CD8-positive, alpha-beta memory T cell (primary cell): Measurements from ENCODE around the gene ZNF385B. TPM values are rescaled to one million over a fixed set of nuclear protein-coding genes. Genes with fewer than 3 reads are reported as not detected.

ENCODE experiments used
- CTCF ChIA-PET: fragments of 350-600 bp; sonication (Branson Sonifier 250); formaldehyde crosslinking; loops from one replicate; lab custom pipeline; 2021; ENCODE audit warnings: antibody characterized with exemption; lab: Charles Lee
- POLR2A ChIA-PET: fragments of 350-600 bp; sonication (Branson Sonifier 250); formaldehyde crosslinking; loops from one replicate; lab custom pipeline; 2021; ENCODE audit warnings: antibody characterized with exemption; lab: Charles Lee
- DNase-seq, 5 donors: peaks; one replicate each; pipeline versions ENCODE4 v3.0.0 to v3.0.0-alpha.2; 2020 to 2022; ENCODE audit warnings: mixed read lengths in 1 of 5
- H3K27ac ChIP-seq: one replicate; pipeline ENCODE4 v1.7.0; 2013; ENCODE audit warnings: low read depth, mild to moderate bottlenecking, low read length, moderate library complexity
- H3K27me3 ChIP-seq: 2 replicates; pipeline ENCODE4 v1.7.0; 2013; ENCODE audit warnings: low read length, mild to moderate bottlenecking; ENCODE audit not compliant: insufficient read depth, poor library complexity, severe bottlenecking
- H3K36me3 ChIP-seq: 2 replicates; pipeline ENCODE4 v1.7.0; 2013; ENCODE audit warnings: mild to moderate bottlenecking, low read length, moderate library complexity; ENCODE audit not compliant: insufficient read depth
- H3K4me1 ChIP-seq: 2 replicates; pipeline ENCODE4 v1.7.0; 2013; ENCODE audit warnings: mild to moderate bottlenecking, low read length, moderate library complexity; ENCODE audit not compliant: insufficient read depth
- H3K4me3 ChIP-seq: 2 replicates; pipeline ENCODE4 v1.7.0; 2013; ENCODE audit warnings: mild to moderate bottlenecking, low read length
- H3K9me3 ChIP-seq: 2 replicates; pipeline ENCODE4 v1.7.0; 2013; ENCODE audit warnings: mild to moderate bottlenecking, low read length
- H3K27ac Mint-ChIP-seq, 8 donors: one replicate each; pipeline ENCODE4 v1.8.0; 2020 to 2021; ENCODE audit warnings: mixed read lengths in 8 of 8, mild to moderate bottlenecking in 6 of 8, inconsistent platforms in 3 of 8, moderate library complexity in 3 of 8
- H3K27me3 Mint-ChIP-seq, 2 donors: one replicate each; pipeline ENCODE4 v1.8.0; 2020 to 2021; ENCODE audit warnings: mixed read lengths in 2 of 2, mild to moderate bottlenecking in 1 of 2, moderate library complexity in 1 of 2
- H3K36me3 Mint-ChIP-seq, 3 donors: one replicate each; pipeline ENCODE4 v1.8.0; 2020 to 2021; ENCODE audit warnings: mixed read lengths in 3 of 3, inconsistent platforms in 1 of 3, mild to moderate bottlenecking in 1 of 3
- H3K4me1 Mint-ChIP-seq, 3 donors: one replicate each; pipeline ENCODE4 v1.8.0; 2020 to 2021; ENCODE audit warnings: mixed read lengths in 3 of 3, inconsistent platforms in 1 of 3, mild to moderate bottlenecking in 1 of 3
- H3K4me3 Mint-ChIP-seq, 7 donors: one replicate each; pipeline ENCODE4 v1.8.0; 2020 to 2021; ENCODE audit warnings: mixed read lengths in 7 of 7, mild to moderate bottlenecking in 6 of 7, moderate library complexity in 4 of 7, inconsistent platforms in 2 of 7
- H3K9me3 Mint-ChIP-seq, 5 donors: one replicate each; pipeline ENCODE4 v1.8.0; 2020 to 2022; ENCODE audit warnings: mixed read lengths in 5 of 5, mild to moderate bottlenecking in 3 of 5, moderate library complexity in 2 of 5, inconsistent platforms in 1 of 5
- polyA plus RNA-seq: library from polyadenylated mRNA; unstranded; fragments of 300-500 nt; fragmentation: Illumina TruSeq; gene quantifications from one replicate; pipeline ENCODE4 v1.2.3, GENCODE V29; 2021
- total RNA-seq, 2 experiments: library from RNA; stranded (reverse); gene quantifications; one replicate each; pipeline ENCODE4 v1.2.3, GENCODE V29; 2021

Gene ZNF385B
- total and polyA plus RNA-seq, 3 experiments from 2014 or later: not detected

DNA sequence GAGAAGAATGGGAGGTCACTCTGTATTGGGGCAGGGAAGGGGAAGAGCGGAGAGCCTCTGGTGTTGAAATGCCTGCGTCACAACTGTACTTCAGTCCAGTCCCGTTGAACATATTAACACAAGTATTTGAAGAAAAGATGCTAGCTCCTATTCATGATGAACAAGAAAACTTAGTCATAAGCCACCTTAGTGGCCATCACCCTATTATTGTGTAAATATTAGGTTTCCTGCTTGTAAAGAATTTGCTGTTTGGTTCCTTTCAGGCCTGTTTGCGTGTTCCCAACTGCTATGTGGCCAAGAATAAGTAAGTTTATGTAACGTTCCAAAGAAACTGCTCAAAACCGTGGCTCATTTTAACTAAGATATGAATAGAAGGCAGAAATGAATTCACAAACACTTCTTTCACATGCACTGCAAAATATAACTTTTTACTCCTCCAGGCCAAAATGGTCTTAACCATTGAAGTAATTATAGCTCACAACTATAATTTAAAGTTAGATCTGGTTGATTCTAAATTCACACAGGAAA lies 204.3 kb downstream of the ZNF385B start:
- H3K27ac Mint-ChIP-seq: no peak overlapping the region
- Histone ChIP-seq H3K36me3 (no peaks in the 10 kb centered on the region), H3K27ac (no peak overlapping the region), H3K4me1 (no peaks in the 10 kb centered on the region), H3K27me3 (no peaks in the 10 kb centered on the region), H3K9me3 (no peaks in the 10 kb centered on the region), H3K4me3 (no peak overlapping the region)
- CTCF ChIA-PET: no interaction called here
- no peaks in the 10 kb centered on the region for H3K9me3 Mint-ChIP-seq
- no peak overlapping the region for H3K4me3 Mint-ChIP-seq
- POLR2A ChIA-PET: no interaction called here
- DNase-seq: no peak
- H3K27me3 Mint-ChIP-seq: no peaks in the 10 kb centered on the region
- no peaks in the 10 kb centered on the region for H3K36me3 Mint-ChIP-seq
- H3K4me1 Mint-ChIP-seq: no peaks in the 10 kb centered on the region

DNA sequence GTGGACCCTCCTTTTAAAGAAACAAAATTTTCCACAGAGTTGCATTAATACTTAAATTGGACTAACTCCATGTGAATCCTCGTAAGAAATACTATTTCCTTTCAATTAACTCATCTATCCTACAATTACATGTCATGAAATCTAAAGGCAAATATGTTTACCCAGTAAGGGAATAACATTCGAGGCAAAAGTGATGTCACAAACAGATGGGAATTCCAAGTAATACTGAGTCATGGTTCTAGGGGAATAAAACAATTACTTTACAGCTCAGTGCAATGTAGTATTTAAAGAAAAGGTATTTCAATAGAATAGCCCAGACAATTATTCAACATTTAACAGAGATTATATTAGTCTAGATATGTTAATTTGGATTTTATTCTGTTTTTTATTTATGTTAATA lies 205.8 kb downstream of the ZNF385B start:
- H3K27ac ChIP-seq: no peak overlapping the region
- no peaks in the 10 kb centered on the region for H3K4me1 Mint-ChIP-seq
- H3K9me3 ChIP-seq: no peaks in the 10 kb centered on the region
- H3K27ac Mint-ChIP-seq: no peak overlapping the region
- DNase-seq: no peak
- H3K27me3 Mint-ChIP-seq: no peaks in the 10 kb centered on the region
- POLR2A ChIA-PET: no interaction called here
- H3K9me3 Mint-ChIP-seq: peaks cover 0 to 1% (median 0%) of the 10 kb centered on the region in 5 donors
- no peaks in the 10 kb centered on the region for H3K4me1 ChIP-seq
- no peaks in the 10 kb centered on the region for H3K36me3 ChIP-seq
- H3K4me3 ChIP-seq: no peak overlapping the region
- H3K4me3 Mint-ChIP-seq: no peak overlapping the region
- H3K36me3 Mint-ChIP-seq: no peaks in the 10 kb centered on the region
- H3K27me3 ChIP-seq: no peaks in the 10 kb centered on the region
- CTCF ChIA-PET: no interaction called here

DNA sequence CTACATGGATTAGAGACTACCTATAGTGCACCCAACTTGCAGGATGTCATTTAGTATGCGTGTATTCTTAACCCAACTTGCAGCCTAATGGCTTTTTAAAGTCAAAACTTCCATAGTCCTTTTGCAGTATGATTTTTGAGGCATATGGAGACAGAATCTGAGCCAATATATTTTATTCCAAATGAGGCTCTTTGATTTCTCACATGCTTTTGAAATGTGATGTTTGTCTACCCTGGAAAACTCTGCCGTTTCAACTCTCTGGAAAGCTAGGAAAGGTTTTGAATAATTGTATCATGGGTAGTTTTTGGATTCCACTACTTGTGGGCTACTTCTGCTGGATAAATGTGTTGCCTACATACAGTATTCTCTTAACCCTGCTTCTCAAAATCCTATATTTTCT lies 206.6 kb downstream of the ZNF385B start:
- H3K4me1 ChIP-seq: no peaks in the 10 kb centered on the region
- H3K36me3 Mint-ChIP-seq: no peaks in the 10 kb centered on the region
- H3K4me3 ChIP-seq: no peak overlapping the region
- H3K27ac ChIP-seq: no peak overlapping the region
- H3K9me3 ChIP-seq: no peaks in the 10 kb centered on the region
- no peak overlapping the region for H3K27ac Mint-ChIP-seq
- POLR2A ChIA-PET: no interaction called here
- no peak overlapping the region for H3K4me3 Mint-ChIP-seq
- DNase-seq: no peak
- H3K27me3 Mint-ChIP-seq: no peaks in the 10 kb centered on the region
- no peaks in the 10 kb centered on the region for H3K4me1 Mint-ChIP-seq
- no peaks in the 10 kb centered on the region for H3K36me3 ChIP-seq
- CTCF ChIA-PET: no interaction called here
- no peaks in the 10 kb centered on the region for H3K27me3 ChIP-seq
- peaks cover 0 to 1% (median 0%) of the 10 kb centered on the region in 5 donors for H3K9me3 Mint-ChIP-seq

DNA sequence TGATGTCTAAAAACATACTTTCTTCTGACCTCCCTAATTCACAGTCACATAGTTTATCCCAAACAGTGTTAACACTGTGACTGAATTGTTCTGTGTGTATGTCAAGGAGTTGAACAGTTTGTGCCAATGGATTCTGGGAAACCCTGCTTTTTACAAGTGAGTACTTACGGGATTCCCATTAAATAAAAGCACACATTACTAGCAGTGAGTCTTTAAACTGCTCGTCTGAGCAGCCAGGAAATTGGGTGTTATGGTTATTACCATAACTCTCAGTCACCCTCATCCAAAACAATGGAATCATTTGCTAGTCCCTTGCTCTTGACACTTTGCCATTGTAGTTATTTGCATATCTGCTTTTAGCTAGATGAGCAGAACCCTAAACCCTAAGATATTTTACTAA lies 209.1 kb downstream of the ZNF385B start:
- POLR2A ChIA-PET: no interaction called here
- no peaks in the 10 kb centered on the region for H3K4me1 Mint-ChIP-seq

DNA sequence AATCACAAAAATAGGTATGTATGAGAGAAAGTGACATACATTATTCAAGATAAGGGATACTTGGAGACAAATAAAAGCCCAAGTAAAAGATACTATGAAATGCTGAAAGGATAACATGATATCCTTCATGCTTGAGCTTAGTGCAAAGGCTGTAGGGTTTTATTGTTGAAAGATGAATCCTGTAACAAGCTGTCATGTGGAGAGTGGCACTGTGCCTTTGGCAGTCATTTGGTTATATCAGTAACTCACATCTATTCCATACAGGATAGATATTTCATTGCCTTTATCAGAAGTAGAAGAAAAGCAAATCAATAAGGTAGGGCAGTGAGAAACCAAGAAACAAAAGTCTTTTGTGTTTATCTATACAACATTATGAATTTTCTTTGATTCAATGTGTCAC lies 211.0 kb downstream of the ZNF385B start:
- Histone ChIP-seq H3K27ac (no peak overlapping the region), H3K4me3 (no peak overlapping the region), H3K27me3 (no peaks in the 10 kb centered on the region), H3K9me3 (no peaks in the 10 kb centered on the region), H3K36me3 (no peaks in the 10 kb centered on the region), H3K4me1 (no peaks in the 10 kb centered on the region)
- no peaks in the 10 kb centered on the region for H3K4me1 Mint-ChIP-seq
- no peak overlapping the region for H3K4me3 Mint-ChIP-seq
- H3K27ac Mint-ChIP-seq: no peak overlapping the region
- peaks cover 0 to 1% (median 0%) of the 10 kb centered on the region in 5 donors for H3K9me3 Mint-ChIP-seq
- no peaks in the 10 kb centered on the region for H3K36me3 Mint-ChIP-seq
- peaks cover 2 to 7% of the 10 kb centered on the region in 2 donors for H3K27me3 Mint-ChIP-seq
- no peak for DNase-seq
- ChIA-PET CTCF (no interaction called here), POLR2A (no interaction called here)

More for the DNA sequence above, 209.1 kb downstream of the ZNF385B start:
- no peak overlapping the region for H3K27ac ChIP-seq
- H3K27me3 Mint-ChIP-seq: peaks cover 0 to 3% of the 10 kb centered on the region in 2 donors
- H3K4me3 Mint-ChIP-seq: no peak overlapping the region
- H3K9me3 Mint-ChIP-seq: peaks cover 0 to 1% (median 0%) of the 10 kb centered on the region in 5 donors
- H3K4me1 ChIP-seq: no peaks in the 10 kb centered on the region
- no peaks in the 10 kb centered on the region for H3K36me3 Mint-ChIP-seq
- no peak overlapping the region for H3K27ac Mint-ChIP-seq
- H3K9me3 ChIP-seq: no peaks in the 10 kb centered on the region
- no peaks in the 10 kb centered on the region for H3K36me3 ChIP-seq
- H3K4me3 ChIP-seq: no peak overlapping the region
- DNase-seq: no peak
- CTCF ChIA-PET: no interaction called here
- no peaks in the 10 kb centered on the region for H3K27me3 ChIP-seq

DNA sequence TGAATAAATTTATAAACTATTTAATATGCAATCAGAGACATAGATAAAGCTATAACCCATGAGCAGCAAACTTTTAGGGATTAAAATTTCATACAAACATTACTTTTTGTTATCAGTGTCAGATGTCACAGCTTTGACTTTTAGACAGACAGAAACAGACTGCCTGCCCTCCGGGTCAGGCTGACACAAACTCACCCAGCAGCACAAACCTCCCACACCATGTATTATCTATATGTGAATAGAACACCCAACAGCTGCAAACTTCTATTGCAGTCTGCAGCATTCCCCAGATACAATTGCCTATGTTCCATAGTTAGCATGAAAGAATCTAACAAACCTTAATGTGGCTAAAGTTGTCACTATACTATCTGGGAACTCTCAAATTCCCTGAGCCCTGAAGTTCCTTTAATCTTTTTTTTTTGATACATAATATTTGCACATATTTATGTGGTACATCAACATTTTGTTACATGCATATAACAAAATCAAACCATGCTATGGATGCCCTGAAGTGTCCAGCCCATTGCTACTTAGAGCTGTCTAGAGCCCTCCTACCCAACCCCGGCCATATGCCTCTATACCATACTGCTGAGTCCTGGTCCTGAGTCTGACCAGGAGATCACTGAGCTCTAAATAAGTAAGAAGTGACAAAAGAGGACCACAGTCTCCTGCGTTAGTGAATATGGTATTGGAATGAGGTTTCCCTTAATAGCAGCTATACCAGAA lies 214.4 kb downstream of the ZNF385B start:
- no peaks in the 10 kb centered on the region for H3K9me3 ChIP-seq
- Mint-ChIP-seq H3K27me3 (peaks cover 2 to 7% of the 10 kb centered on the region in 2 donors), H3K36me3 (no peaks in the 10 kb centered on the region), H3K9me3 (peaks cover 0 to 1% (median 0%) of the 10 kb centered on the region in 5 donors), H3K27ac (no peak overlapping the region), H3K4me1 (no peaks in the 10 kb centered on the region), H3K4me3 (no peak overlapping the region)
- H3K27me3 ChIP-seq: no peaks in the 10 kb centered on the region
- H3K27ac ChIP-seq: no peak overlapping the region
- no peak overlapping the region for H3K4me3 ChIP-seq
- DNase-seq: no peak
- H3K36me3 ChIP-seq: no peaks in the 10 kb centered on the region
- H3K4me1 ChIP-seq: no peaks in the 10 kb centered on the region
- ChIA-PET CTCF (no interaction called here), POLR2A (no interaction called here)

DNA sequence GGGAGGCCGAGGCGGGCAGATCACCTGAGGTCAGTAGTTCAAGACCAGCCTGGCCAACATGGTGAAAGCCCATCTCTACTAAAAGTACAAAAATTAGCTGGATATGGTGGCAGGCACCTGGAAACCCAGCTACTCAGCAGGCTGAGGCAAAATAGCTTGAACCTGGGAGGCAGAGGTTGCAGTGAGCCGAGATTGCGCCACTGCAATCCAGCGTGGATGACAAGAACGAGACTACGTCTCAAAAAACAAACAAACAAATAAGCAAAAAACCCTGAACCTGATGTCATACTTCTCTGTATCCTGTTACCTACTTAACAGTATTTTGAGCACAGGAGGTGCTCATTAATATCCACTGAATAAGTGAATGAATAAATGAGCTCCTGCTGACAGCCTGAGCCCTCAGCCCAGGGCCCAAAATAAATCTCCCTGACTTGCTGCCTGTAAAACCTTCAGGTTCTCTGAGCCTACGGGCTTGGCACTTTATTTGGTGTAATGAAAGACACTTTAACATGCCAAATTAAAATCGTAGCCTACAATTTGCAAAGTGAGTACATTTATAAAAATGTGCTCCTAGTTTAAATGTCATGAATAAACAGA lies 215.1 kb downstream of the ZNF385B start:
- Mint-ChIP-seq H3K4me3 (no peak overlapping the region), H3K27me3 (peaks cover 2 to 7% of the 10 kb centered on the region in 2 donors), H3K27ac (no peak overlapping the region), H3K4me1 (no peaks in the 10 kb centered on the region), H3K9me3 (no peaks in the 10 kb centered on the region), H3K36me3 (no peaks in the 10 kb centered on the region)
- ChIA-PET POLR2A (no interaction called here), CTCF (no interaction called here)
- Histone ChIP-seq H3K27ac (no peak overlapping the region), H3K4me1 (no peaks in the 10 kb centered on the region), H3K27me3 (no peaks in the 10 kb centered on the region), H3K4me3 (no peak overlapping the region), H3K36me3 (no peaks in the 10 kb centered on the region), H3K9me3 (no peaks in the 10 kb centered on the region)
- DNase-seq: no peak

DNA sequence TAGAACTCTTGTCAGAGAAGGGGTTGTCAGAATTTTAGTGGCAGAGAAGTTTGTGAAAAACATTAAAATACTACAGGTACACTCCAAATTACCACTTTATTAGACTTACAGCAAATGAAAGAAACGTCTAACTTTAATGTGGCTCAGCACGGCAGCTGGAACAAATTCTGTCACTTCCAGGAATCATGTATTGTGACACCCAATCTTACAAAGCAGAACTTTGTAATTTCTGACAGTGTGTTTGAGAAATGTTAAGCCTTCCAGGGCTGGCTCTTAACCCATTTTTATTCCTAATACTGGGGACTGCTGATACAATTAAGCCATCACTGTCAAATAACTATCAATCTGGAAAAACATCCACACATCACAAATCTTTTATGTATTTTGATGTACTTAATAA lies 216.4 kb downstream of the ZNF385B start:
- Histone ChIP-seq H3K36me3 (no peaks in the 10 kb centered on the region), H3K27ac (no peak overlapping the region), H3K4me1 (no peaks in the 10 kb centered on the region), H3K9me3 (no peaks in the 10 kb centered on the region), H3K27me3 (no peaks in the 10 kb centered on the region), H3K4me3 (no peak overlapping the region)
- DNase-seq: no peak
- Mint-ChIP-seq H3K9me3 (no peaks in the 10 kb centered on the region), H3K27me3 (peaks cover 2 to 7% of the 10 kb centered on the region in 2 donors), H3K36me3 (no peaks in the 10 kb centered on the region), H3K4me3 (no peak overlapping the region), H3K4me1 (no peaks in the 10 kb centered on the region), H3K27ac (no peak overlapping the region)
- ChIA-PET POLR2A (no interaction called here), CTCF (no interaction called here)
